ENCODE measurements around the gene NEDD4L.
"Not testable (repeated sequence)": the region's sequence is repeated elsewhere in the genome, so short reads cannot be mapped to it uniquely, and the experiment has no call there.

The NEDD4L gene

DNA sequence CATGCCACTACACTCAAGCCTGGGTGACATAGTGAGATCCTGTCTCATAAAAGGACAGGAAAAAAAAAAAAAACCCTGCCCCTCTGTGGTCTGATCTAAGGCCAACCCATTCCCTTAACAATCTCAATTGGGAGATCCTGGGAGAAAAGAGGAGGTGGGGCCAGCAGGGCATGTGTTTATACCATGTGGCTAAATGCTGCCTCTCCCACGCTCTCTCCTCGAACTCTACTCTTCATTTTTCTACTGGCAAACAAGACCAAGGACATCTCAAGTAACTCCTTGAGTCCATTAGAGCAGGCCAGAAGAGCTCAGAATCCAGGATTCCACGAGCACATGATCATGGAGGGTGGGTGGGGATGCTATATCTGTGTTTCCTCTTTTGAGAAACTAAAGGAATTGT, 16.7 kb upstream of the NEDD4L start:
- DNase-seq, result no peak

DNA sequence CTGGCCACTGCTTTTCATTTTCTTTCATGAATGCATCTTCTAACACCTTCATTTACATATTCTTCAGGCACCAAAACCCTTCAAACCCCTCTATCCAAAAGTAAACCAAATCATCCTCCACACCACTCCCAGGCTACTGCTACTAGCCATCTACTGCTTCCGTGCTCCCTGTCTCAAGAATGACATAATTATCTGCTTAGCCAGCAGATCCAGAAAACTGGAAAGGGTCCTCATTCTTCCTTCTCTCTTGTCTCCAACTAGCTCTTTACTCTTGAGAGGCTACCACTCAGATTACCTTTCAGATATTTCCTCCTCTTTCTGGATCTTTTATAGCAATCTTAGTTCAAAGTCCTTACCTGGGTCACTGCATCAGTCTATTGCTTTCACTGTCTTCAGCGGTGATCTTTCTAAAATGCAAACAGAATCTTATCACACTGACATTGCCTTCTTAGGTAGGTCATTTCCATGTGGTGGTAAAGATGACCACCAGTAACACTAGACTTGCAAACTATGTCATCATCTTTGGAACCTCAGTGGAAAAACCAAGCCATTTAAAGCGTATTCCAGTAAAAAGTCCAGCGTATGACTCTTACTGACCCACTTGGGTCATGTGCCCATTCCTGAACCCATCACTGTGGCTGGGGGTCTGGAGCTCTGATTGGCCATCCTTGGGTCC, 15.8 kb upstream of the NEDD4L start:
- no peak for DNase-seq

DNA sequence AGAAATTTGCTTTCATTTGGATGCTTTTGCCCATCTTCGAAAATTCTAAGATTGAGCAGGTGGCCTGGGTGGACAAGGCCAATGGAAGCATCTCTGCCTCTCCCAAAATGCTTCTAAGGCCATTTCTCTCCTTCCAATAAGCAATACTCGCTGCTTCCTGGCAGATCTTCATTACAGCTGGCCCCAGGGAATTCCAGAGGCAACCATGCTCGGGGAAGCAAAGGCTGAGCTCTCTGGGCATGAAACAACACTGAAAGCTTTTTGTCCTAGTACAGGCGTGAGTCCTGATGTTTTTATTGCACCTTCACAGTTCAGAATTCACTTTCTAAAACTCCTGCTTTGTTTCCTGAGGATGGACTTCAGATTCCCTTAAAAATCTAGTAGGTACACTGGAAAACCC, 11.8 kb upstream of the NEDD4L start:
- no peak for DNase-seq

DNA sequence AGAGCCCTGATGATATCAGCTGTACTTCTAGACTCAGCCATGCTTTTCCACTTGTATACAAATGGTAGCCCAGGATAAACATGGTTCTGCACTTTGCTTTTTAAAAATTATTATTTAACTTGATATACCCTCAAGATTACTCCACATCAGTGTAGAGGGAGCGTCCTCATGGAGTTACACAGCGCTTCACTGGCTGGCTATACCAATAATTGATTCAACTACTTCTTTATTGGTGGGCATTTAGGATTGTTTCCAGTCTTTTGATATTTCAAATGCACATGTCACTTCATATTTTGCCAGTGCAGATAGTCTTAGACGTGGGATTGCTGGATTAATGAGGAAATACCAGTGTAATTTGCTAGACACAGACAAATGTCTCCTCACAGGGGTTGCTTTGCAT, 10.8 kb upstream of the NEDD4L start:
- no peak for DNase-seq

DNA sequence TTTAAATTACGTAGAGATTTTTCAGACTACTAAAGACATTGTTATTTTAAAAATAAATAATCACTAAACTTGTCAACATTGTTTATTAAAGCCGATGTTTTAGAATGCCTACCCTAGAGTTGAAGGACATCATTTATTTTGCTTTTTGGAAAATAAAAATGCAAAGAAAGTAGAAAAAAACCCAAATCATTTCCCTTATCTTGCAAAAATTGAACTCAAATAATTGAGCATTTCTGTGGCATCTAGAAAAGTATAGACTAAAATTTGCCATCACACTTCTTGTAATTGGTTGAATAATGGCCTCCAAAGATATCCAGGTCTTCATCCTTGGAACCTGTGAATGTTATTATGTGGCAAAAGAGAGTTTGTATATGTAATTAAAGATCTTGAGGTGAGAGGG, 9.7 kb upstream of the NEDD4L start:
- DNase-seq, result no peak

DNA sequence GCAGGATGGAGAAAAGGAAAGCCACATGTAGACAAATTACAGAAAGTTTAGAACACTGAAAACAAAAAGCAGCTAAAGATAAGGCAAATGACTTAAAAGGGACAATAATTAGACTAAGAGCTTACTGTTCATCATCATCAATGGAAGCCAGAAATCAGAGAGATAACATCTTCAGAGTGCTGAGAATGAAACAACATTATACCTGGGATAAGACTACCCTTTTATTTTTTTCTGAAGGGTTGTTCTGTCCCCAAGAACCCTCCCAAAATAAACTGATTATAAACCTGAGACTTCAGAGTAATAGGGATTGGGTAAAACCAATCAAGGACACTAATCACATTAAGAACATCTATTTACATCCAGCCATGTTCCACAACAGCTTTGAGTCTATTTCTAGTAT, 6.9 kb upstream of the NEDD4L start:
- DNase-seq, result no peak

DNA sequence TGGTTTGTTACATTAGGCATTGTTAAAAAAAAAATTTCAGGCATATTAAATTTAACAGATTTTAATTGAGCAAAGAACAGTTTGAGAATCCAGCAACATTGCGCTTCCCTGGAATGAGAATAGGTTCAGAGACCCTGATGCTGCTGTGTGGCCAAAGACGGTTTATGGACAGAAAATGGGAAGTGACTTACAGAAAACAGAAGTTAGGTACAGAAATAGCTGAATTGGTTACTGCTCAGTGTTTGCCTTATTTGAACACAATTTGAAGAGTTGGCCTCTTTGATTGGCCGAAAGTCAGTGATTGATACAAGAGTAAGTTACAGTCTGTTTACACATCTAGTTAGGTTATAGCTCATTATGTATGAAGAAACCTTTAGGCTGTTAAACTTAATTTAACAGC, 6.0 kb upstream of the NEDD4L start:
- DNase-seq, result no peak

DNA sequence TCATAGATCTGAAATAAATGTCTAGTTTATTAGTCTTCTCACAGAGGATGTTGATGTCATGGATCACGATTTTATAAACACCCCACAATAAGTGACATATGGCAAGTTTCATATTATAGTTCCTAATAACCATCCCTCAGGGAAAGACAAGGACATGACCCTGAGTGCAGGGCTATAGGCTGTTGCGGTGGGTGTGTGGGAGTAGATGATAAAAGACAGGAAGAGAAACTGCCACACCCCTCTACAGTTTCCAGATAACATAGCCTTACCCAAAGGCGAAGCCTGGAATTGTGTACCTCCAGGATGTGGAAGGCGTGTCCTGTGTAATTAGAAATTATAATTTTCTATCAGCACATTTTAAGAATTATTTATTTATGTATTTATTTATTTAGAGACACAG, 2.4 kb upstream of the NEDD4L start:
- no peak for DNase-seq

DNA sequence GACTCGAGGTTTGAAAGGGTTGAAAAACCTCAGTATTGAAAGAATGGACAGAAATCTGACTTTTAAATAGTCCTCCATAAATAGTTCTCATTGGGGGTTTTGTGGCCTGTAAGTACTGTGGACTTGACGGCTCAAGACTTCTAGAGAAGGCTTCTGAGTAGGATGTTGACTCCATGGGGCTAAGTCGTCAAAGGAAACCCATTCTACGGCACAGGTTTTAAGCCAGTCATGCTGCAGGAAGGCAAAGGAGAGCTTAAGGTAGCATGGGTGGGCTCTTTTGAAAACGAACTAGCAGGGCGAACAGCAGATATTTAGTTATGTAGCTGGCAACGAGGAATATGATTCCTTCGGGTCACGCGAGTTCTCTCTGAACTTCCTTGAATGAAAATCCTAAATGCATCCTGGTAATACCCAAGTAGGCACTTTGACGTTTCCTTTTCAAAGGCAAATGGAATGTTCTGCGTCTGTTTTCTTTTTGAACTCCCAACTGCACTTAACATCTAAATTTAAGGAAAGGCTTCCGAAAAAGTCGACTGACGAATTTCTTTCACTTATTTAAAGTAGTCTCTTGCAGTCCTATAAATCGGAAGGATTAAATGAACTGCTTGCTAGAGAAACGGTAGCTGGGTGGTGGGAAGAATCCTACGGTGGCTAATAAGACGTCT, 1.1 kb upstream of the NEDD4L start:
- no peak for DNase-seq

DNA sequence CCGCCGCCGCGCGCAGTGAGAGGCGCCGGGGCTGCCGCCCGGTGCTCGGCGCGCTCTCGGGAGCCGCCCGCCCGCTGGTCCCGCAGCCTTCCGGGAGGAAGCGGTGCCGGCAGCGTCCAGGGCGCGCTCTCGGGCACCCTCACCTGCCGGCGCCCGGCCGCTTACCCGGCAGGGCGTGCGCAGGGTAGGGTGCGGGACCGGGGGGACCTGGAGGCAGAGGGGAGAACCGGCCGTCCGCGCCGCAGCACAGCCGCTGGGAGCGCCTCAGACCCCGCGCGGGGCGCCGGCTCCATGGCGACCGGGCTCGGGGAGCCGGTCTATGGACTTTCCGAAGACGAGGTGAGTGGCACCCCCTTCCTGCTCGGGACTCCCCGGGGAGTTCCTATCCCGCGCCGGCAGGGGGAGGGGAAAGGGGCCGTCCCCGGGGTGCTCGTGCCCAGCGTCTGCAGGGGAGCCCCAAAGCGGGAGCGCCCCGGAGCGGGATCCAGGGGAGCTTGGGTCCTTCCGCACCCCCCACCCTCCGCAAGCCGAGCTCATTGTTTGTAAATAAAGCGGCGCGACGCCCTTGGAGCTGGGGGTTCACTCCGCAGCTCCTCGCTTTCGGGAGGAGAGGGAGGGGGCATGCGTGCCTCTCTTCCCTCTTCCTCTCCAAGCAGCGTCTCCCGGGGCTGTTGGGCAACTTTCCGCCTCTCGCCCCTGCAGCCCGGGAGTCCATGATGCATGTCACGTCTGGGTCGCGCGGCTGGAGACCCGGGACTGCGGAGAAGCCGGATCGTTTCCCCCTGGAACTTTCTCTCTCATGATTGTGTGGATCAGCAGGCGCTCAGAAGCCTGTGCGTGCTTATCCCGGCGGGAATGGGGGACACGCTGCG, 580 bp downstream of the NEDD4L start:
- peak; percentile 33 for DNase-seq

DNA sequence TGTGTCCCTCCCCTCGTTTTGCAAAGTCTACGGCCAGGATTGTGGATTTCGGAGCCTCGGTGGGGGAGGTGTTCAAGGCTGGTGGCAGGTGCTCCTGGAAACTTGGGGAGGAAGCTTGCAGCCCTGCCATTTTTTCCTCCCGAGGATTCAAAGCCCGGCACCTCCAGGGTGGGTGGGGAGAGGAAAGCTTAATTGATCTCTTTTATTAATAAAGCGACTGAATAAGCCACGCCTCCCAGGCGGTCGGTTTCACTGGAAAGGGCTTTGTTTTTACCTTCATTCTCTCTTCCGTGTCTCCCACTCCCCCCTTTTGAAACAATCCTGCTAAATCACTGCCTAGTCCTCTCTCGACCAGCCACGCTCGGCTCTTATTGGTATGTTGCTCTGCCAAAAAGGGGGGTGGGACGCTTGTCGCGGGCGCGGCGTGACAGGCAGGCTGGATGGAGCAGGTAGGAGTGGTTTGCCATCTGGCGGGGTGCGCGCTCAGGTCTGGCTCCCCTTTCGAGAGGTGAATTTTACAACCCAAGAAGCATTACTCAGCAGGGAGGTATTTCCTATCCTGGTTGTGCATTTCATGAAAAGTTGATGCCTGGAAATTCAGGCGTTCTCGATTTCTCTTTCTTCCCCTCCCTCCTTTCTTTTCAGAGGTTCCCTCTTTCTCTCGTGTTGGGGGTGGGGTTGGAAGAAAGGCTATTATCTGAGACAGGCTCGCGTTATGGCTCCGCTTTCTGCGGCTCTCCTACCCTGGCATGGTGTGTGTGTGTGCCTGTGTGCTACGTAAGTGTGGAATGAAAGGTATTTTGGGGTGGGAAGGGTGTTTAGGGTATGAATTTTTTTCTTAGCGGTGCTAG, 1.4 kb downstream of the NEDD4L start:
- peak; percentile 25 to 27 for DNase-seq

DNA sequence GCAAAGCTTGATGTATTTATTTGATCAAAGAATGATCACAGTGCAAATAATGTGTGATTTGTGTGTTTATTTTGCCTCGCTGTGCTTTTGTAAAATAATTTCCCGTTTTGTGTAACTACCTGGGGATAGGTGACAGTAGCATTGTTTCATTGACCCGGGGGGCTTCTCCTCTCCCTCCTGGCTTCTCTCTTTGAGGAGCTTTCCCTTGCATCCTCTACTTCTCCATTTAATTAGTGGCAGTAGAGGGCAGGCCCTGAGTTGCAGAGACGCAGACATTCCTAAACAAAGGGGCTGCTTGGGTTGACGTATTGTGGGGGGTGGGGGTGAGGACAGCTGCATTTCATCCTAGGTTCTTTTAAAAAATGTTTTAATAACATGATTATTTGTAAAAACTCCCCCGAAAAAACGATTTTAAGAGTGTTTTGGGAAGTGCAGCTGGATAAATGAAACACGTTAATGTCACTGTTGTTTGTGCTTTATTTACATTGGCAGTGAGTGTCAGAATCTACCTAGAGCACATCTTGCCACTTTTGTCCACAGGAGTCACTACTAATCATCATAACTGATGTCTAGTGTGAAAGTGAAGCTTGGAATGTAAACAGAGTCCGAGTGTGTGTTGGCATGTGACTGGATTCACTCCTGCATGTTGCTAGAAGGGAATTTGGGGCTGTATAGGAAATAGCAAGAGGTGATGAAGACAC, 2.2 kb downstream of the NEDD4L start:
- no peak for DNase-seq

DNA sequence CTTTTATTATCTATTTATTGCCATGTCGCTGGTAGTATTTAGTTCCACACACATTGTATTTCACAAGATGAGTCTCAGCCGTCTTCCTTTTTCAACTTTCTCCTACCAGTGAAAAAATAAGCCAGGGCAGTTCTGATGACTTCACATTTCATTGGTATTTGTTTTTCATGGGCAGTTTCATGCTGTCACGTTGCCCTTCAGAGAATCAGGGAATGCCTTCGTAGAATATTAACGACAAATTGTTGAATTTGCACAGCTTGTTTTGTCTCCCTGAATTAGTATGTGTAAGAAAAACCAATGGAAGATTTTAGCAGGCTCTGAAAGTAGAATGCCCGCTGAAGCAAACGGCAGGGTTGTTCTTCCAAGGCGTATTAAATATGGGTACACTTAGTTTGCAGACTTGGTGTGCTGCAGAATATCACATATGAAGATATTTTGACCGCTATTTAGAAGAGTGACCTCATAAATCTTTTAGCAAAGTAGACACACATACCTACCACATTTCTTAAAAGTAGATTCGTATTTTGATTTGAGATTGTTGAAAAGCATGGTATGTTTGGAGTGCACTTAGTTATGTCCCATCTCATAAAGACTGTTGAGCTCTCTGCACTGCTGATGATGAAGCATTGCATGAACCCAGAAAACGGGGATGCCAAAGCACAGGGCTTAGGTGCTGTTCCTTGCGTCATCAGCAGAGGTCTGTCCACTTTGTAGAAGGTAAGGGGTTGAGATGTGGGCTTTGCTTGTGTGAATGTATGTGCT, 2.9 kb downstream of the NEDD4L start:
- DNase-seq, result no peak

DNA sequence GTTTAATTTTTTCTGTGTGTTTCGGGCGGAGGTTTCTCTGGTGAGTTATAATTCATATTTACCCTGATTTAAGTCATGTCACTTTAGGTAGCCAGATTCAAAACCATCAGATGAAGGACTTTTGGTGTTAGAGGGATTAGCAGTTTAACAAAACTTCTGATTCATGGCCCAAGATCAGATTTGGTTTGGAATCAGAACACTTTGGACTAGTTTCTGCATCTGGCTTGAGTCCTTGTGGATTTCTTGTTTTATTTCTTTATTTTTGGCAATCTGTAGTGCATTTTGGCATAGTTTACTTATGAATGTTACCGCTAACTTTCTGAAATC, 3.5 kb downstream of the NEDD4L start:
- no peak for DNase-seq

DNA sequence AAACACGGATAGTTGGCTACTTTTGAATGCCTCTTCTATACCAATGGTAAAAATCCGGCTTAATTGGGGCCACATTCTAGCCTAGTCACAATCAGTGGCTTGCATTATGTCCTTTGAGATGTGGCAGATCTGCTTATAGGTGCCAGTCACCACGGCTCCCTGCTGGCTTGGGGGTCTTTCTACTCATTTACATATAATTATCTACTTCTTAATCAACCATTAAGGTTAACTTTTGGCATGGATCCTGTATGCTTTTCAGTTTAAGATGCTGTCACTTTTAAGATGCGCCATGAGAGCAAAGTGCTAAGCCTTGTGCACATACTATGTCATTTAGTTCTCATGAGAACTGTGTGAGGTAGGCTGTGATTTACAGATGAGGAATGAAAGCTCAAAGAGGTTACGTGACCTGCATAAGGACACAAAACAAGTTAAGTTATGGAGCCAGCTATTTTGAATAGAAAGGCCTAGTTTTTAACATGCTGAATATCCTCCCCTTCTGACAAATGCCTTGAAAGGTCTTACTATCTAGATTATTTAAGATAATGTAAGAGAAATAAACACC, 4.1 kb downstream of the NEDD4L start:
- DNase-seq, result no peak

DNA sequence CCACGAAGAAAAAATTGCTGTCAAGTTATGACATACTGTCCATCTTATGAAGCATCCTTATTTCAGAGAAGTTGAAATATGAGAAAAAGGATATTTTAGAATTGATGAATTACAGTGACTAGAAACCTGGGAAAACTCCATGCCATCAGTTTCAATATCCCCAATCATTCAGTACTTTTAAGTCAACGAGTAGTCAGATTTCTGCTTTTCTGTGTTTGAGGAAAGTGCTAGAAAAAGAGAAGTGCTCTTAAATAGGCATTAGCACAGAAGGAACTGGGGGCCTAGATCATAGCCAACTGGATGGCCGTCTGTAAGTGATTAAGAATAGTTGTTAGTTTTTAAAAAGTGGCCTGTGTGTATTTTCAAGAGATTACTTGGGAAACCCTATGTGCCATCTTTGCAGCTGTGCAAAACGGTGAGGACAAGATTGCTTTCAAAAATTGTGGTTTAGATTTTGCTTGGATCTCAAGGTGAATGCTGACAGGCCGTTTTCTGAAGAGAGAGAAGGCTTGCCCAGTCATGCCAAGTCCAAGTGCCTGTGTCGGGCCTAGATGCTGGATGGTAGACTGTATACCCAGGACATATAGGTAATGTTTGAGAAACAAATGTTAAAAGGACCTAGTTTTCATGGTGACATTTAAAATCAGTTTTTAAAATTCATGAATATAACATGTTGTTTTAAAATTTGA, 5.1 kb downstream of the NEDD4L start:
- no peak for DNase-seq

DNA sequence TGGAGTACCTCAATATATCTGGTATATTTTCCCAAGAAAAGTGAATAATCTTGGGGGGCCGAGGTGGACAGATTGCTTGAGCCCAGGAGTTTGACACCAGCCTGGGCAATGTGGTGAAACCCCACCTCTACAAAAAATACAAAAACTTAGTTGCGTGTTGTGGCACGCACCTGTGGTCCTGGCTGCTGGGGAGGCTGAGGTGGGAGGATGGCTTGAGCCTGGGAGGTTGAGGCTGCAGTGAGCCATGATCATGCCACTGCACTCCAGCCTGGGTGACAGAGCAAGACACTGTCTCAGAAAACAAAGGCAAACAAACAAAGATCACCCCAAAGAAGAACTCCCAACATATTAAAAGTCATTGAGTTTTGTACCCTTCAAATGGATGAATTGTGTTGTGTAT, 6.9 kb downstream of the NEDD4L start:
- DNase-seq, result not testable (repeated sequence)

DNA sequence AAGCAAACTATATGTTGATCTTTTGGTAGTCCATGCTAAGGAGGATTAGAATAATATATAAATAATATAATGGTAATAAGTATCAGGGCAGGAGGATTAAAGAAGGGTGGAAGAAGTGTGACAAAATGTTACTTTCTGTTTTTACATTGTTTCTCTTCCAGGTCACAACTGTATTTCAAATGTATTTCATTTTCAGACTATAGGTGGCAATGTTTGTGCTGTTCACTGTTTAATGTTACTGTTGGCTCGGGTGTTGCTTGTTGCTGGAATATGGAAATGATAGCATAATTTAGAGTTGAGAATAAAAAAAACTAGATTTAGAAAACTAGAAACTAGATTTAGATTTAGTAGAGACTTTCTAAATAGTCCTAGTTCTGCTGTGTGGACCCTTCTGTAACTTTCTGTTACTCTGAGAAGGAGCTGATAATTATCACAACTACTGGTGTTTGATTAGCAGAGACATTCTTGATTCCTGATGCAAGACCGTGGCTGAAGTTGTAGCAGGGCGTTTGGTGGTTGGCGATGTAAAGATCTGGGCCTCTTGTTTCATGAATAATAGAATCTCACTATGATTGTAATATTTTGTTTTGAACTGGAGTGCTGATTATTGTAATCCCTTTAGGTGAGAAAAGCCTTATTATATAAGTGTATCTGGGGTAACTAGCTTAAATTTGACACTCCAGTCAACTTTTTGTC, 7.9 kb downstream of the NEDD4L start:
- peak in 1 of 2 donors; percentile 4 for DNase-seq

DNA sequence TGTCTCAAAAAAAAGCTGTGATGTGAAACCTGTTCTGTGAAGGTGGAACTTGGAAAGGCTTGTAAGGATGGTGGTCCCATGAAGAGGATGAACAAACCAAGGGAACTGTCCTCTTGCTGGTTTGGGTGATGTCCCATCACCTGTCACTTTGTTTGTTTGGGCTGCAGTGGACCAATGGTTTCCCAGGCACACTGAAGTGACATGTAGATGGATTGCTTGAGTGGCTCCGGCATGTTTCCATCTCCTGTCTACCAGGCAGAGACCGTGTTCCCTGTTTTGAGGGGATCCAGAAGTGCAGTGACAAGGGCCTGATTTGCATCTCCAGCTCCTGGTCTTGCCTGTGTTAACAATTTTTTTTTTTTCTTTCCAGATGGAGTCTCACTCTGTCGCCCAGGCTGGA, 8.9 kb downstream of the NEDD4L start:
- no peak for DNase-seq
